Hepatocyte (in vitro differentiated cells): ENCODE data around the gene PRRG2.

Experiments used
- CTCF ChIP-seq: fragments of 200-600 bp; sonication (generic); IDR thresholded peaks from 2 replicates; pipeline ENCODE4 v1.5.1; 2016; ENCODE audit warnings: antibody characterized with exemption, mild to moderate bottlenecking; ENCODE audit not compliant: poor library complexity
- EZH2 ChIP-seq: fragments of 200-600 bp; sonication (generic); IDR thresholded peaks from 2 replicates; pipeline ENCODE4 v1.6.1; 2016; ENCODE audit warnings: antibody characterized with exemption, mild to moderate bottlenecking, borderline replicate concordance
- EZH2phosphoT487 ChIP-seq: fragments of 200-600 bp; sonication (generic); IDR thresholded peaks from one replicate; pipeline ENCODE4 v1.6.1; 2018; ENCODE audit warnings: antibody characterized with exemption, mild to moderate bottlenecking, low read depth, moderate library complexity; ENCODE audit not compliant: unreplicated experiment, severe bottlenecking

- TF ChIP-seq CTCF (no peak), EZH2 (no peak), EZH2phosphoT487 (no peak)
These were observed 6.8 kb upstream of the PRRG2 start for GRCh38 chr19:49574206-49574755.
